ENCODE results near the gene FUT9.
"Not testable (repeated sequence)": the region's sequence is repeated elsewhere in the genome, so short reads cannot be mapped to it uniquely, and the experiment has no call there.

Gene FUT9

GRCh38 chr6:96194675-96195074 is 178.9 kb downstream of the FUT9 start:
- no peak for DNase-seq

GRCh38 chr6:96195272-96195671 is 179.5 kb downstream of the FUT9 start:
- no peak for DNase-seq

- DNase-seq: no peak
Observed at GRCh38 chr6:96196633-96197032, 180.9 kb downstream of the FUT9 start.

GRCh38 chr6:96197241-96197640 is 181.5 kb downstream of the FUT9 start:
- DNase-seq: no peak

GRCh38 chr6:96202571-96202970 is 186.8 kb downstream of the FUT9 start:
- no peak for DNase-seq

GRCh38 chr6:96211341-96211740 is 195.6 kb downstream of the FUT9 start:
- no peak for DNase-seq

GRCh38 chr6:96212066-96212465 is 196.3 kb downstream of the FUT9 start:
- DNase-seq: no peak

GRCh38 chr6:96213784-96214183 is 198.0 kb downstream of the FUT9 start:
- DNase-seq: no peak

- no peak for DNase-seq
Observed at GRCh38 chr6:96223695-96224094, 207.9 kb downstream of the FUT9 start.

GRCh38 chr6:96227135-96227534 is 211.4 kb downstream of the FUT9 start:
- no peak for DNase-seq

- DNase-seq: no peak
Observed at GRCh38 chr6:96234444-96234843, 218.7 kb downstream of the FUT9 start.

- DNase-seq: no peak
Observed at GRCh38 chr6:96235927-96236326, 220.2 kb downstream of the FUT9 start.

GRCh38 chr6:96236471-96236870 is 220.7 kb downstream of the FUT9 start:
- DNase-seq: no peak

- DNase-seq: no peak
Observed at GRCh38 chr6:96237638-96238347, 222.0 kb downstream of the FUT9 start.

GRCh38 chr6:96246563-96246962 is 230.8 kb downstream of the FUT9 start:
- no peak for DNase-seq

GRCh38 chr6:96249755-96250154 is 234.0 kb downstream of the FUT9 start:
- no peak for DNase-seq

GRCh38 chr6:96257751-96258150 is 242.0 kb downstream of the FUT9 start:
- no peak for DNase-seq

- not testable (repeated sequence) for DNase-seq
Observed at GRCh38 chr6:96260787-96261430, 245.1 kb downstream of the FUT9 start.
